ENCODE measurements around the gene ST6GALNAC1. TPM values are rescaled to one million over a fixed set of nuclear protein-coding genes. Genes with fewer than 3 reads are reported as not detected.

ST6GALNAC1 gene
- total and polyA plus RNA-seq, 2 donors (not counting 3 experiments of a cell fraction or from before 2014, with no cell fraction given): 0.19 to 0.55 TPM

DNA sequence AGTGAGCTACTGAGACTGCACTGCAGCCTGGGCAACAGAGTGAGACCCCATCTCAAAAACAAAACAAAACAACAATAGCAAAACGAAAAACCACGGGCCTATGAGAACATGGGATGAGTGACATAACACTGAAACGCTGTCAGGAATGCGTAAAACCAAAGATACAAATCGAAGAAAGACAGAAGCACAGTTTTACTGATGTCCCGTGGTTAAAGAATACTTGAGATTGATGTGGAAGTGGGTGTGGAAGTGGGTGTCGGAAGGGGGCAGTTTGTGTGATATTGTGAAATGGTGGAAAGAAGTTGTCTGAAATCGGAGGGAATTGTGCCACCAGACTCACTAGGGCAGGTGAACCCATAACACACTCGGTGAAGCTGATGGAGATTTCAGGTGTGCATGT lies 67.4 kb downstream of the ST6GALNAC1 start:
- no peaks in the 10 kb centered on the region for H3K79me2 ChIP-seq (ENCODE audit: control insufficient read depth, insufficient read depth, low read length)
- H3K4me1 ChIP-seq (ENCODE audit: control insufficient read depth, extremely low read depth, insufficient read depth, low read length): no peaks in the 10 kb centered on the region
- TF ChIP-seq GATA2 (IDR thresholded peaks at IDR 0.05; ENCODE audit: insufficient read depth, insufficient read length, low read depth, low read length) (no peak), JUN (IDR thresholded peaks at IDR 0.05; ENCODE audit: borderline replicate concordance, insufficient read depth, insufficient read length, low read depth) (no peak), FOS (IDR thresholded peaks at IDR 0.05; ENCODE audit: borderline replicate concordance, insufficient read depth, low read length) (no peak), EZH2 (IDR thresholded peaks at IDR 0.05; ENCODE audit: borderline replicate concordance, low read depth, low read length, severe bottlenecking) (no peak), POLR2A (IDR thresholded peaks at IDR 0.05; ENCODE audit: low read depth, low read length) (no peak), MYC (IDR thresholded peaks at IDR 0.05; ENCODE audit: low read depth, low read length) (no peak), POLR2AphosphoS5 (IDR thresholded peaks at IDR 0.05; ENCODE audit: insufficient read depth, low read depth, low read length) (no peak)
- TF ChIP-seq, protein P1, sequence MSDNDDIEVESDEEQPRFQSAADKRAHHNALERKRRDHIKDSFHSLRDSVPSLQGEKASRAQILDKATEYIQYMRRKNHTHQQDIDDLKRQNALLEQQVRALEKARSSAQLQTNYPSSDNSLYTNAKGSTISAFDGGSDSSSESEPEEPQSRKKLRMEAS (IDR thresholded peaks at IDR 0.05; ENCODE audit: insufficient read depth, insufficient read length): no peak
- TF ChIP-seq, protein P2, sequence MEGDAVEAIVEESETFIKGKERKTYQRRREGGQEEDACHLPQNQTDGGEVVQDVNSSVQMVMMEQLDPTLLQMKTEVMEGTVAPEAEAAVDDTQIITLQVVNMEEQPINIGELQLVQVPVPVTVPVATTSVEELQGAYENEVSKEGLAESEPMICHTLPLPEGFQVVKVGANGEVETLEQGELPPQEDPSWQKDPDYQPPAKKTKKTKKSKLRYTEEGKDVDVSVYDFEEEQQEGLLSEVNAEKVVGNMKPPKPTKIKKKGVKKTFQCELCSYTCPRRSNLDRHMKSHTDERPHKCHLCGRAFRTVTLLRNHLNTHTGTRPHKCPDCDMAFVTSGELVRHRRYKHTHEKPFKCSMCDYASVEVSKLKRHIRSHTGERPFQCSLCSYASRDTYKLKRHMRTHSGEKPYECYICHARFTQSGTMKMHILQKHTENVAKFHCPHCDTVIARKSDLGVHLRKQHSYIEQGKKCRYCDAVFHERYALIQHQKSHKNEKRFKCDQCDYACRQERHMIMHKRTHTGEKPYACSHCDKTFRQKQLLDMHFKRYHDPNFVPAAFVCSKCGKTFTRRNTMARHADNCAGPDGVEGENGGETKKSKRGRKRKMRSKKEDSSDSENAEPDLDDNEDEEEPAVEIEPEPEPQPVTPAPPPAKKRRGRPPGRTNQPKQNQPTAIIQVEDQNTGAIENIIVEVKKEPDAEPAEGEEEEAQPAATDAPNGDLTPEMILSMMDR (IDR thresholded peaks at IDR 0.05; ENCODE audit: extremely low read depth in 1 of 2, insufficient read depth in 1 of 2, low read depth in 1 of 2, low read length in 2 of 2): no peak
- POLR2A ChIA-PET: no interaction called here
- H3K27ac ChIP-seq (ENCODE audit: insufficient read depth, low read depth, low read length): no peak overlapping the region
- CTCF ChIA-PET: no interaction called here
- DNase-seq (ENCODE audit: low read depth, low spot score) (no peak), FAIRE-seq (no peak)
- intact Hi-C loops (cut with micrococcal nuclease) (no loop called here), dilution Hi-C loops (cut with MboI; ENCODE audit: extremely low pct_ligation_motif_present, low sequenced_read_pairs) (no loop called here)
- H3K9ac ChIP-seq (replicated peaks; ENCODE audit: extremely low read depth, insufficient read depth, low read length): no peak overlapping the region
- H3K27me3 ChIP-seq (ENCODE audit: control insufficient read depth in 2 of 2, insufficient read depth in 2 of 2, low read length in 2 of 2): no peaks in the 10 kb centered on the region
- no peaks in the 10 kb centered on the region for H3K36me3 ChIP-seq (ENCODE audit: control insufficient read depth in 2 of 2, extremely low read depth in 1 of 2, insufficient read depth in 2 of 2, low read length in 2 of 2)
- H3K4me2 ChIP-seq (ENCODE audit: insufficient read depth, low read length): no peak overlapping the region
- no peaks in the 10 kb centered on the region for H4K20me1 ChIP-seq (replicated peaks; ENCODE audit: control insufficient read depth, extremely low read depth, insufficient read depth, low read length)
- BruUV-seq (replicated peaks): no TSS peak
- H3K9me3 ChIP-seq (replicated peaks; ENCODE audit: control insufficient read depth, insufficient read depth, low read length): no peaks in the 10 kb centered on the region
- H2AFZ ChIP-seq (ENCODE audit: low read depth, low read length): no peak overlapping the region
- H3K9me1 ChIP-seq (replicated peaks; ENCODE audit: control insufficient read depth, extremely low read depth, insufficient read depth, low read length): no peaks in the 10 kb centered on the region
- H3K4me3 ChIP-seq (replicated peaks in 1 of 3; ENCODE audit: insufficient read depth in 1 of 3, low read depth in 1 of 3, low read length in 3 of 3): no peak overlapping the region

Measured in endothelial cell of umbilical vein (primary cell).